ENCODE results near the gene NUDC. TPM values are rescaled to one million over a fixed set of nuclear protein-coding genes. Genes with fewer than 3 reads are reported as not detected.
"Not testable (repeated sequence)": the region's sequence is repeated elsewhere in the genome, so short reads cannot be mapped to it uniquely, and the experiment has no call there.

The NUDC gene
- total and polyA plus RNA-seq, 2 of the 13 experiments (the other 11 are each of a cell fraction or from before 2014, with no cell fraction given) = 34.7 to 104 TPM

DNA sequence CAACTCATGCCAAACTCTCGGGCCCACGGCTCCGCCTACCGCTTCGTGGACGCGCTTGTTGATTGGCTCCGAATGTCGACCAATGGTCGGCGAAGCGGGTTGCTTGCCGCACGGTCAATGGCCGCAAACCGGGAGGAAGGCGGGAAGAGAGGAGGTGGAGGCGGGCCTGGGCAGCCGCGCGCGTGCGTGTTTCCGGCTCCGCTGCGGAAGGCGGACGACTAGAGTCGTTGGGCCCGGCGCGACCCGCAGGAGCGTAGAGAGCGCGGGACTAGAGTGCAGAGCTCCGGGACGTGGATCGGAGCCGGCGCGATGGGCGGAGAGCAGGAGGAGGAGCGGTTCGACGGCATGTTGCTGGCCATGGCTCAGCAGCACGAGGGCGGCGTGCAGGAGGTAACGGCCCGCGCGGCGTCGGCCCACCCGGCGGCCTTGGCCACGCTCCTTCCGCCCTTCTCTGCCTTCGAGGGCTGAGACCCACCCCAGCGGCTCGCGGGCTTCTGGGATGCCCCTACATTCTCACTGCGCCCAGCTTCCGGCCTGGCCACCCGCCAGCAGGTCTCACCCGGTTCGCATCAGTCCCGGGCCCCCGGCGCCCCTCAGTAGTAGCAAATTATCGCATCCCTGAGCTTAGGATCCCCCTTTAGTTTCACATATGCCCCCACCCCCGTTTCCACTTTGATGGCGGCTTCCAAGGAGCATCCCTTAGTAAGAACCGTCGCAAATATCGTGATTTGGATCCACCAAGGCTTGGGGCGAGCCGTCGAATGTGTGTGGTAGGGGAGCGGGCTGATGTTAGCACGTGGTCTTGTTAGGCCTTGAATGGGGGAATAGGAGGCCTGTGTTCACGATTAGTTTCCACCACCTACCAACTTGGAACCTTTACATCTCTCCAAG is at the start of gene NUDC (continued):
- TF ChIP-seq PITX1 (CRISPR knock-in tag; IDR thresholded peaks at IDR 0.05) (0 out of 2 replicates have a peak, but pooled peaks have one; percentile 35), LBX2 (CRISPR knock-in tag; IDR thresholded peaks at IDR 0.05; ENCODE audit: borderline replicate concordance) (no peak; the same call in 1 of the 2 replicates), IRF2 (CRISPR knock-in tag; IDR thresholded peaks at IDR 0.05) (no peak), HNRNPH1 (optimal IDR thresholded peaks at IDR 0.05; ENCODE audit: low read depth, low read length) (no peak), SATB2 (CRISPR knock-in tag; IDR thresholded peaks at IDR 0.05) (0 out of 2 replicates have a peak, but pooled peaks have one; percentile 66), TBX3 (IDR thresholded peaks at IDR 0.05; ENCODE audit: borderline replicate concordance) (no peak), ARNT (IDR thresholded peaks at IDR 0.05) (no peak), TRAFD1 (CRISPR knock-in tag; IDR thresholded peaks at IDR 0.05; ENCODE audit: borderline replicate concordance) (no peak), SOX13 (IDR thresholded peaks at IDR 0.05) (no peak; the same call in 1 of the 2 replicates), SOX13 (CRISPR knock-in tag; conservative IDR thresholded peaks at IDR 0.05 in 1 of 2, IDR thresholded peaks at IDR 0.05 in 1 of 2) (no peak)

- POLR2A ChIA-PET = interaction anchor here (1.4 kb wide), 1 partner anchor 8 kb away, joined by 8 read pairs; no protein-coding TSS in a partner anchor
- H3K27me3 ChIP-seq (ENCODE audit: control insufficient read depth in 1 of 2, insufficient read depth in 2 of 2, low read length in 2 of 2); H3K27ac ChIP-seq (ENCODE audit: extremely low read length, insufficient read depth, low read length); DNase-seq (ENCODE audit: low spot score); H3K9ac ChIP-seq (ENCODE audit: insufficient read depth, low read depth, low read length); in situ Hi-C loops (cut with HindIII; ENCODE audit: extremely low pct_ligation_motif_present, low pct_unique_long_range_greater_than_20kb); H3K4me3 ChIP-seq (replicated peaks in 1 of 3; ENCODE audit: insufficient read depth in 1 of 3, low read depth in 2 of 3, low read length in 3 of 3); CTCF ChIA-PET (ENCODE audit: low intra/inter-chr PET ratio, low total read pairs); H4K20me1 ChIP-seq (ENCODE audit: insufficient read depth, low read length); H3K36me3 ChIP-seq (replicated peaks in 1 of 2; ENCODE audit: control insufficient read depth in 1 of 2, insufficient read depth in 2 of 2, low read length in 2 of 2); H2AFZ ChIP-seq (ENCODE audit: low read length); BruUV-seq (replicated peaks); FAIRE-seq; H3K79me2 ChIP-seq (ENCODE audit: insufficient read depth, low read length); H3K4me2 ChIP-seq (ENCODE audit: low read depth, low read length); ATAC-seq; H3K9me3 ChIP-seq (ENCODE audit: low read length): not testable (repeated sequence)
- WGBS (ENCODE audit: low lambda C conversion rate) = 65% methylated on average over 2 of the region's 2 CpGs
- H3K4me1 ChIP-seq (ENCODE audit: insufficient read depth, low read length) = peaks cover 18% of the 10 kb centered on the region
- intact Hi-C loops (cut with micrococcal nuclease; ENCODE audit: unreplicated experiment) = loop anchor here (10.0 kb wide), 1 partner anchor 268 kb away; no protein-coding TSS in a partner anchor
These were observed 48.4 kb upstream of the NUDC start for GRCh38 chr1:26873097-26873496.

All from HepG2 (cell line).